Endothelial cell of umbilical vein (primary cell): ENCODE measurements around the gene OTOGL. TPM values are rescaled to one million over a fixed set of nuclear protein-coding genes. Genes with fewer than 3 reads are reported as not detected.

ENCODE experiments used
- BruUV-seq: library from RNA; stranded (reverse); fragments of 400-500 nt; replicated peaks from 2 replicates; lab custom pipeline; 2021; lab: Mats Ljungman, UMichigan
- CTCF ChIA-PET: fragments of 300-600, 350-600 bp; sonication (Branson Sonifier 250); formaldehyde crosslinking; loops from one replicate; lab custom pipeline; 2021; ENCODE audit warnings: antibody characterized with exemption, inconsistent platforms; lab: Charles Lee
- POLR2A ChIA-PET: fragments of 300-600, 350-600 bp; sonication (Branson Sonifier 250); formaldehyde crosslinking; loops from one replicate; lab custom pipeline; 2021; ENCODE audit warnings: antibody characterized with exemption, inconsistent platforms; lab: Charles Lee
- DNase-seq: peaks from one replicate; pipeline ENCODE4 v3.0.0-alpha.2; 2011; ENCODE audit warnings: low read depth, low spot score
- FAIRE-seq: peaks from 2 replicates; lab custom pipeline; 2011; peaks lifted over from hg19 to GRCh38; lab: Jason Lieb, UNC
- H2AFZ ChIP-seq: 2 replicates; pipeline ENCODE4 v1.6.0; 2012; ENCODE audit warnings: low read depth, low read length, control low read depth, inconsistent platforms
- H3K27ac ChIP-seq: 2 replicates; pipeline ENCODE4 v1.5.1; 2011; ENCODE audit warnings: low read depth, mild to moderate bottlenecking, control low read depth, low read length, moderate library complexity; ENCODE audit not compliant: insufficient read depth
- H3K27me3 ChIP-seq, 2 experiments: 2 replicates each; pipeline versions ENCODE4 v1.6.0 to v1.6.1; 2011; ENCODE audit warnings: low read length in 2 of 2, mixed read lengths in 1 of 2; ENCODE audit not compliant: control insufficient read depth in 2 of 2, insufficient read depth in 2 of 2
- H3K36me3 ChIP-seq, 2 experiments: 2 replicates in 1 of 2; 3 replicates in 1 of 2; pipeline ENCODE4 v1.5.1; 2011; ENCODE audit warnings: low read length in 2 of 2, mild to moderate bottlenecking in 1 of 2, moderate library complexity in 1 of 2; ENCODE audit not compliant: control insufficient read depth in 2 of 2, insufficient read depth in 2 of 2; ENCODE audit errors: extremely low read depth in 1 of 2
- H3K4me1 ChIP-seq: 3 replicates; pipeline ENCODE4 v1.5.1; 2011; ENCODE audit warnings: mild to moderate bottlenecking, low read length; ENCODE audit not compliant: control insufficient read depth, insufficient read depth; ENCODE audit errors: extremely low read depth
- H3K4me2 ChIP-seq: 2 replicates; pipeline ENCODE4 v1.6.1; 2011; ENCODE audit warnings: low read length, control low read depth, mixed read lengths; ENCODE audit not compliant: insufficient read depth
- H3K4me3 ChIP-seq, 3 experiments: fragments of 200-600 bp in 1 of 3; sonication (generic), shearing (Covaris generic) in 1 of 3; replicated peaks in 1 of 3; 2 replicates each; pipeline ENCODE4 v1.5.1; 2011 to 2016; ENCODE audit warnings: control low read depth in 3 of 3, low read length in 3 of 3, mild to moderate bottlenecking in 2 of 3, inconsistent platforms in 1 of 3, low read depth in 1 of 3, moderate library complexity in 1 of 3; ENCODE audit not compliant: insufficient read depth in 1 of 3
- H3K79me2 ChIP-seq: 2 replicates; pipeline ENCODE4 v1.6.0; 2012; ENCODE audit warnings: low read length, inconsistent platforms; ENCODE audit not compliant: control insufficient read depth, insufficient read depth
- H3K9ac ChIP-seq: replicated peaks from 2 replicates; pipeline ENCODE3; 2011; ENCODE audit warnings: low read length, control low read depth; ENCODE audit not compliant: insufficient read depth; ENCODE audit errors: extremely low read depth
- H3K9me1 ChIP-seq: replicated peaks from 3 replicates; pipeline ENCODE4 v1.6.0; 2011; ENCODE audit warnings: mild to moderate bottlenecking, low read length; ENCODE audit not compliant: control insufficient read depth, insufficient read depth; ENCODE audit errors: extremely low read depth
- H3K9me3 ChIP-seq: replicated peaks from 2 replicates; pipeline ENCODE4 v1.5.1; 2012; ENCODE audit warnings: low read length, inconsistent platforms; ENCODE audit not compliant: control insufficient read depth, insufficient read depth
- H4K20me1 ChIP-seq: replicated peaks from 2 replicates; pipeline ENCODE3; 2011; ENCODE audit warnings: mild to moderate bottlenecking, low read length; ENCODE audit not compliant: control insufficient read depth, insufficient read depth; ENCODE audit errors: extremely low read depth
- EZH2 ChIP-seq: IDR thresholded peaks from 2 replicates; pipeline ENCODE4 v1.6.1; 2012; ENCODE audit warnings: borderline replicate concordance, low read depth, mild to moderate bottlenecking, moderate library complexity, low read length, inconsistent platforms; ENCODE audit not compliant: severe bottlenecking
- FOS ChIP-seq: IDR thresholded peaks from 2 replicates; pipeline ENCODE4 v1.6.1; 2011; ENCODE audit warnings: mild to moderate bottlenecking, low read length, moderate library complexity, borderline replicate concordance; ENCODE audit not compliant: insufficient read depth
- GATA2 ChIP-seq: IDR thresholded peaks from 2 replicates; pipeline ENCODE4 v1.7.0; 2011; ENCODE audit warnings: low read depth, mild to moderate bottlenecking, moderate library complexity, mixed read lengths, low read length; ENCODE audit not compliant: insufficient read length, insufficient read depth
- JUN ChIP-seq: IDR thresholded peaks from 2 replicates; pipeline ENCODE4 v1.6.1; 2011; ENCODE audit warnings: borderline replicate concordance, low read depth; ENCODE audit not compliant: insufficient read length, insufficient read depth
- MYC ChIP-seq: IDR thresholded peaks from one replicate; pipeline ENCODE4 v1.6.1; 2011; ENCODE audit warnings: mild to moderate bottlenecking, low read depth, low read length
- POLR2A ChIP-seq: IDR thresholded peaks from 2 replicates; pipeline ENCODE4 v1.6.1; 2012; ENCODE audit warnings: low read depth, mild to moderate bottlenecking, control low read depth, low read length
- POLR2AphosphoS5 ChIP-seq: IDR thresholded peaks from 2 replicates; pipeline ENCODE4 v1.6.1; 2012; ENCODE audit warnings: low read depth, mild to moderate bottlenecking, control low read depth, low read length, moderate library complexity; ENCODE audit not compliant: insufficient read depth
- dilution Hi-C: fragments of 300-500 bp; cut with MboI; formaldehyde crosslinking; loops from one replicate; pipeline ENCODE4 v1.15.0; 2019; ENCODE audit warnings: low sequenced_read_pairs; ENCODE audit not compliant: extremely low pct_ligation_motif_present
- intact Hi-C: fragments of 100-400 bp; cut with micrococcal nuclease; formaldehyde crosslinking; loops from one replicate; pipeline ENCODE4 v1.10.0; 2022
- polyA plus RNA-seq, 4 experiments: library from polyadenylated mRNA; depleted of rRNA in 3 of 4; stranded (reverse) in 3 of 4; unstranded in 1 of 4; fragments of >200 nt; gene quantifications; 2 replicates each; pipeline versions ENCODE4 v1.2.1 to v1.2.3, GENCODE V29; 2011 to 2012; ENCODE audit warnings: missing spikeins in 1 of 4
- total RNA-seq: library from RNA; stranded (reverse); gene quantifications from 2 replicates; pipeline ENCODE4 v1.2.3, GENCODE V29; 2021
- TF ChIP-seq, protein P1 (sequence below), 2 donors: IDR thresholded peaks; 1 replicate in 1 of 2; 2 replicates in 1 of 2; pipeline ENCODE4 v1.5.1; 2011; ENCODE audit warnings: low read length in 2 of 2, mild to moderate bottlenecking in 2 of 2, moderate library complexity in 2 of 2, control low read depth in 1 of 2, inconsistent platforms in 1 of 2, low read depth in 1 of 2; ENCODE audit not compliant: insufficient read depth in 1 of 2; ENCODE audit errors: extremely low read depth in 1 of 2
- TF ChIP-seq, protein P2 (sequence below): IDR thresholded peaks from 2 replicates; pipeline ENCODE4 v1.6.1; 2011; ENCODE audit not compliant: insufficient read depth, insufficient read length

Gene OTOGL
- total and polyA plus RNA-seq, 2 donors (not counting 3 experiments of a cell fraction or from before 2014, with no cell fraction given), result 1.4 to 2.0 TPM

DNA sequence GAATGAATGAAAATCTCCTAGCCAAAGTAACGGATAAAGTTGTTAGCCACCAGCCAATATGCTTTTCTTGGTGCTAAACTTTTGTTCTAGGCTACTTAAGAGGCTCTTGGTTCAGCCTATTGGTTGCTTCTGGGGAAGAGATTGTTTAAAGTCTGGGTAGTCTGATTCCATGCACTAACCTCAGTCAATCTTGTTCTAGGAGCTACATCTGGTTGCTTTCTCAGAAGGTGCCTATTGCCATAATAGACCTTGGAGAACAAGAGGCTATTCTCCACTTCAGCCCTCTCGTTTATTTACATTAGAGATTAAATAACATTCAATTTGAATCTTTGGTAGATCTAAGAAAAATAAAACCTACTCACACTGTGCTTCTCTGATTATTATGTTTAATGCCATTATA, 40.8 kb upstream of the OTOGL start:
- H3K27me3 ChIP-seq, result peaks cover 0 to 5% of the 10 kb centered on the region in 2 experiments
- no peak overlapping the region for H2AFZ ChIP-seq
- BruUV-seq, result no TSS peak
- no peak overlapping the region for H3K4me3 ChIP-seq
- ChIA-PET POLR2A (no interaction called here), CTCF (no interaction called here)
- no peaks in the 10 kb centered on the region for H4K20me1 ChIP-seq
- H3K9me1 ChIP-seq, result no peaks in the 10 kb centered on the region
- H3K4me1 ChIP-seq, result peaks cover 15% of the 10 kb centered on the region
- no peaks in the 10 kb centered on the region for H3K9me3 ChIP-seq
- intact Hi-C loops, result loop anchor here (5.0 kb wide), 2 partner anchors 216 to 511 kb away; no protein-coding TSS in a partner anchor
- FAIRE-seq (no peak), DNase-seq (no peak)
- TF ChIP-seq JUN (no peak), POLR2A (no peak), EZH2 (no peak), GATA2 (no peak), POLR2AphosphoS5 (no peak), MYC (no peak), FOS (no peak)
- TF ChIP-seq, protein P1, sequence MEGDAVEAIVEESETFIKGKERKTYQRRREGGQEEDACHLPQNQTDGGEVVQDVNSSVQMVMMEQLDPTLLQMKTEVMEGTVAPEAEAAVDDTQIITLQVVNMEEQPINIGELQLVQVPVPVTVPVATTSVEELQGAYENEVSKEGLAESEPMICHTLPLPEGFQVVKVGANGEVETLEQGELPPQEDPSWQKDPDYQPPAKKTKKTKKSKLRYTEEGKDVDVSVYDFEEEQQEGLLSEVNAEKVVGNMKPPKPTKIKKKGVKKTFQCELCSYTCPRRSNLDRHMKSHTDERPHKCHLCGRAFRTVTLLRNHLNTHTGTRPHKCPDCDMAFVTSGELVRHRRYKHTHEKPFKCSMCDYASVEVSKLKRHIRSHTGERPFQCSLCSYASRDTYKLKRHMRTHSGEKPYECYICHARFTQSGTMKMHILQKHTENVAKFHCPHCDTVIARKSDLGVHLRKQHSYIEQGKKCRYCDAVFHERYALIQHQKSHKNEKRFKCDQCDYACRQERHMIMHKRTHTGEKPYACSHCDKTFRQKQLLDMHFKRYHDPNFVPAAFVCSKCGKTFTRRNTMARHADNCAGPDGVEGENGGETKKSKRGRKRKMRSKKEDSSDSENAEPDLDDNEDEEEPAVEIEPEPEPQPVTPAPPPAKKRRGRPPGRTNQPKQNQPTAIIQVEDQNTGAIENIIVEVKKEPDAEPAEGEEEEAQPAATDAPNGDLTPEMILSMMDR (IDR thresholded peaks at IDR 0.05; ENCODE audit: extremely low read depth in 1 of 2, insufficient read depth in 1 of 2, low read depth in 1 of 2, low read length in 2 of 2), result no peak
- TF ChIP-seq, protein P2, sequence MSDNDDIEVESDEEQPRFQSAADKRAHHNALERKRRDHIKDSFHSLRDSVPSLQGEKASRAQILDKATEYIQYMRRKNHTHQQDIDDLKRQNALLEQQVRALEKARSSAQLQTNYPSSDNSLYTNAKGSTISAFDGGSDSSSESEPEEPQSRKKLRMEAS, result no peak
- no peaks in the 10 kb centered on the region for H3K36me3 ChIP-seq
- dilution Hi-C loops, result no loop called here
- no peak overlapping the region for H3K4me2 ChIP-seq
- H3K9ac ChIP-seq, result no peak overlapping the region
- H3K27ac ChIP-seq, result no peak overlapping the region
- H3K79me2 ChIP-seq, result no peaks in the 10 kb centered on the region
